Panc1 (cell line): ENCODE measurements around the gene DHX32. TPM values are rescaled to one million over a fixed set of nuclear protein-coding genes. Genes with fewer than 3 reads are reported as not detected.

Experiments
- ATAC-seq: fragments of 200-7000 bp; cut with Tn5 transposase; 2 replicates; pipeline ENCODE4 v1.9.1; 2020; ENCODE audit warnings: mild to moderate bottlenecking, moderate library complexity
- BruUV-seq: library from RNA; stranded (reverse); fragments of 400-500 nt; replicated peaks from 2 replicates; lab custom pipeline; 2021; lab: Mats Ljungman, UMichigan
- CTCF ChIA-PET: fragments of 300-600 bp; sonication (Branson Sonifier 250); formaldehyde crosslinking; loops from one replicate; lab custom pipeline; 2022; ENCODE audit warnings: antibody characterized with exemption; lab: Charles Lee
- POLR2A ChIA-PET: fragments of 300-600 bp; sonication (Branson Sonifier 250); formaldehyde crosslinking; loops from one replicate; lab custom pipeline; 2022; ENCODE audit warnings: antibody characterized with exemption; lab: Charles Lee
- DNase-seq: peaks from one replicate; pipeline ENCODE4 v3.0.0-alpha.2; 2010; ENCODE audit warnings: low read depth, low spot score
- H3K27ac ChIP-seq: 2 replicates; pipeline ENCODE4 v1.5.1; 2011; ENCODE audit warnings: mild to moderate bottlenecking, low read length, inconsistent platforms
- H3K27me3 ChIP-seq: fragments of 200-500 bp; sonication (Bioruptor generic); 2 replicates; pipeline ENCODE4 v1.6.0; 2014; ENCODE audit warnings: low read length, inconsistent platforms; ENCODE audit not compliant: control insufficient read depth, insufficient read depth
- H3K36me3 ChIP-seq: fragments of 200-500 bp; sonication (Bioruptor generic); 2 replicates; pipeline ENCODE4 v1.5.1; 2014; ENCODE audit warnings: inconsistent platforms, mild to moderate bottlenecking, low read length, moderate library complexity; ENCODE audit not compliant: control insufficient read depth, insufficient read depth
- H3K4me1 ChIP-seq: 2 replicates; pipeline ENCODE4 v1.5.1; 2011; ENCODE audit warnings: inconsistent platforms, mild to moderate bottlenecking, low read length, moderate library complexity; ENCODE audit not compliant: control insufficient read depth, insufficient read depth
- H3K4me3 ChIP-seq, 2 experiments: 2 replicates each; pipeline ENCODE4 v1.5.1; 2011 to 2012; ENCODE audit warnings: low read depth in 2 of 2, low read length in 2 of 2, mild to moderate bottlenecking in 2 of 2, inconsistent platforms in 1 of 2, moderate library complexity in 1 of 2
- H3K9me3 ChIP-seq: fragments of 200-500 bp; sonication (Bioruptor generic); 2 replicates; pipeline ENCODE4 v1.5.1; 2014; ENCODE audit warnings: low read depth, mild to moderate bottlenecking, inconsistent platforms, low read length, moderate library complexity; ENCODE audit not compliant: control insufficient read depth, insufficient read depth
- POLR2AphosphoS5 ChIP-seq: IDR thresholded peaks from 2 replicates; pipeline ENCODE4 v1.6.1; 2012; ENCODE audit warnings: mild to moderate bottlenecking, low read depth, low read length, moderate library complexity
- REST ChIP-seq, 2 experiments: IDR thresholded peaks; 2 replicates each; pipeline ENCODE4 v1.6.1; 2011 to 2012; ENCODE audit warnings: low read depth in 2 of 2, control low read depth in 1 of 2, low read length in 1 of 2, mild to moderate bottlenecking in 1 of 2, moderate library complexity in 1 of 2; ENCODE audit not compliant: insufficient read depth in 1 of 2
- SIN3A ChIP-seq: IDR thresholded peaks from 2 replicates; pipeline ENCODE4 v1.6.1; 2012; ENCODE audit warnings: low read depth, mild to moderate bottlenecking, low read length, moderate library complexity, borderline replicate concordance; ENCODE audit not compliant: insufficient read depth
- TCF7L2 ChIP-seq: IDR thresholded peaks from 2 replicates; pipeline ENCODE4 v1.6.1; 2011; ENCODE audit warnings: mild to moderate bottlenecking, low read depth, low read length, inconsistent platforms
- in situ Hi-C: cut with HindIII; loops from 2 replicates; pipeline ENCODE4 v1.10.0; 2016; ENCODE audit warnings: low sequenced_read_pairs, low pct_unique_long_range_greater_than_20kb
- intact Hi-C: fragments of 100-400 bp; cut with micrococcal nuclease; formaldehyde crosslinking; loops from one replicate; pipeline ENCODE4 v1.10.0; 2022; ENCODE audit not compliant: unreplicated experiment
- total RNA-seq: library from RNA; stranded (reverse); gene quantifications from one replicate; pipeline ENCODE4 v1.2.1, GENCODE V29; 2021; ENCODE audit not compliant: unreplicated experiment
- TF ChIP-seq, protein P1 (sequence below): fragments of 450-650 bp; IDR thresholded peaks from 2 replicates; pipeline ENCODE4 v1.5.1; 2017; ENCODE audit warnings: mild to moderate bottlenecking

Gene DHX32
- total RNA-seq, 1 experiment from 2014 or later: 117 TPM

DNA sequence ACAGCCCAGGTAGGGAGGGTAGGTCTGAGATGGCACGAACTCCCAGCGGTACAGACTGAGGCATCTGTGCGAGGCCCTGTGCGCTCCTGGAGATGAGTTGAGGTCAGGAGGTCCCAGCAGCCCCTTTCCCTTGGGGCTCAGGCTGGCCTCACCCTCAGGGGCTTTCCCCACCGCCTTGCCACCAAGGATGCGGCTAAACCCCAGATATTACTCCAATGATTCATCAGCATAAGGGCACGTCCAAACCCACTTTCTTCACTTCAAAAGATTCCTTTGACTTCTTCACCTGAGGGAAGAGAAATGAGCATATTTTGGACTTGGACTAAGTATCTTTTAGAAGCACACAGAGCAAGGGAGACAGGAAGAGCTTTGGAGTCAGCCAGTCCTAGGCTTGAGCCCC lies 78.4 kb downstream of the DHX32 start:
- CTCF ChIA-PET: no interaction called here
- ATAC-seq: no peak

DNA sequence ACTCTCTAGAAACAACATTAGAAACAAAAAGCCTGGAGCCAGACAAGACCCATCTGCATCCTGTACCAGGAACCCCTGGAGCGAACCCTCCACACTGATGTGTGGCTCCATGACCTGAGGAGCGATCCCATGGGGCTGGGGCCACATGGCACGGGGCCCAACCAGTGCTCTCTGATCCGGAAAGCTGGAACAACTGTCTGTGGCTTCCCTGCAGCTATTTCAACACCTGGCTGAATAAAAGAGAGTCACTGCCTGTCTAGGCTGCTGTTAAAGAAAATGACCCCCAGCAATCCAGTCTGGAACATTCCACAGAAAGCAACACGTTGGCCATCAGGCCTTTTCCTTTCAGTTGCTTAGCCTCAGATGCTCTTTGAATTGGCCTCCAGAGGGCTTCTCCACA lies 79.0 kb downstream of the DHX32 start:
- ChIA-PET POLR2A (no interaction called here), CTCF (no interaction called here)
- peaks cover 2% of the 10 kb centered on the region for H3K36me3 ChIP-seq
- no peaks in the 10 kb centered on the region for H3K27me3 ChIP-seq
- TF ChIP-seq, protein P1, sequence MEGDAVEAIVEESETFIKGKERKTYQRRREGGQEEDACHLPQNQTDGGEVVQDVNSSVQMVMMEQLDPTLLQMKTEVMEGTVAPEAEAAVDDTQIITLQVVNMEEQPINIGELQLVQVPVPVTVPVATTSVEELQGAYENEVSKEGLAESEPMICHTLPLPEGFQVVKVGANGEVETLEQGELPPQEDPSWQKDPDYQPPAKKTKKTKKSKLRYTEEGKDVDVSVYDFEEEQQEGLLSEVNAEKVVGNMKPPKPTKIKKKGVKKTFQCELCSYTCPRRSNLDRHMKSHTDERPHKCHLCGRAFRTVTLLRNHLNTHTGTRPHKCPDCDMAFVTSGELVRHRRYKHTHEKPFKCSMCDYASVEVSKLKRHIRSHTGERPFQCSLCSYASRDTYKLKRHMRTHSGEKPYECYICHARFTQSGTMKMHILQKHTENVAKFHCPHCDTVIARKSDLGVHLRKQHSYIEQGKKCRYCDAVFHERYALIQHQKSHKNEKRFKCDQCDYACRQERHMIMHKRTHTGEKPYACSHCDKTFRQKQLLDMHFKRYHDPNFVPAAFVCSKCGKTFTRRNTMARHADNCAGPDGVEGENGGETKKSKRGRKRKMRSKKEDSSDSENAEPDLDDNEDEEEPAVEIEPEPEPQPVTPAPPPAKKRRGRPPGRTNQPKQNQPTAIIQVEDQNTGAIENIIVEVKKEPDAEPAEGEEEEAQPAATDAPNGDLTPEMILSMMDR: no peak
- TF ChIP-seq TCF7L2 (no peak), REST (IDR thresholded peaks at IDR 0.05; ENCODE audit: insufficient read depth in 1 of 2, low read depth in 2 of 2, low read length in 1 of 2) (no peak), POLR2AphosphoS5 (no peak), SIN3A (no peak)
- ATAC-seq: no peak
- no TSS peak for BruUV-seq
- DNase-seq: no peak
- intact Hi-C loops: no loop called here
- no peak overlapping the region for H3K27ac ChIP-seq
- no peak overlapping the region for H3K4me3 ChIP-seq
- no peaks in the 10 kb centered on the region for H3K9me3 ChIP-seq
- no peaks in the 10 kb centered on the region for H3K4me1 ChIP-seq
- in situ Hi-C loops: no loop called here

More for the DNA sequence above, 78.4 kb downstream of the DHX32 start:
- Histone ChIP-seq H3K27ac (no peak overlapping the region), H3K9me3 (no peaks in the 10 kb centered on the region), H3K27me3 (no peaks in the 10 kb centered on the region), H3K4me1 (no peaks in the 10 kb centered on the region), H3K36me3 (peaks cover 2% of the 10 kb centered on the region), H3K4me3 (no peak overlapping the region)
- POLR2A ChIA-PET: no interaction called here
- no peak for DNase-seq
- TF ChIP-seq TCF7L2 (no peak), POLR2AphosphoS5 (no peak), REST (IDR thresholded peaks at IDR 0.05; ENCODE audit: insufficient read depth in 1 of 2, low read depth in 2 of 2, low read length in 1 of 2) (no peak), SIN3A (no peak)
- TF ChIP-seq, protein P1: no peak
- intact Hi-C loops (no loop called here), in situ Hi-C loops (no loop called here)
- no TSS peak for BruUV-seq
